Right ventricle myocardium superior (tissue), 1 donor: ENCODE results near the gene SAXO2. TPM values are rescaled to one million over a fixed set of nuclear protein-coding genes. Genes with fewer than 3 reads are reported as not detected.
"Not testable (repeated sequence)": the region's sequence is repeated elsewhere in the genome, so short reads cannot be mapped to it uniquely, and the experiment has no call there.

ENCODE experiments used
- ATAC-seq: fragments of 200-7000 bp; cut with Tn5 transposase; one replicate; pipeline ENCODE4 v1.9.1; 2020; ENCODE audit warnings: mild to moderate bottlenecking; ENCODE audit not compliant: poor library complexity
- DNase-seq: peaks from one replicate; pipeline ENCODE4 v3.0.0-alpha.2; 2020
- intact Hi-C: fragments of 100-400 bp; cut with DNase I; formaldehyde crosslinking; loops from one replicate; pipeline ENCODE4 v1.11.2; 2022
- total RNA-seq: library from RNA; stranded (reverse); fragmentation: NEBNext Ultra II Directional; extraction: Animal tissue kit (Norgen Biotek cat#: 25700); gene quantifications from one replicate; pipeline ENCODE4 v1.2.1, GENCODE V29; 2021
- donor health status: DM: no; HTN: yes; CAD: no; lungs with severe emphysema.

SAXO2 gene
- total RNA-seq, 1 donor from 2014 or later = 3.0 TPM

DNA sequence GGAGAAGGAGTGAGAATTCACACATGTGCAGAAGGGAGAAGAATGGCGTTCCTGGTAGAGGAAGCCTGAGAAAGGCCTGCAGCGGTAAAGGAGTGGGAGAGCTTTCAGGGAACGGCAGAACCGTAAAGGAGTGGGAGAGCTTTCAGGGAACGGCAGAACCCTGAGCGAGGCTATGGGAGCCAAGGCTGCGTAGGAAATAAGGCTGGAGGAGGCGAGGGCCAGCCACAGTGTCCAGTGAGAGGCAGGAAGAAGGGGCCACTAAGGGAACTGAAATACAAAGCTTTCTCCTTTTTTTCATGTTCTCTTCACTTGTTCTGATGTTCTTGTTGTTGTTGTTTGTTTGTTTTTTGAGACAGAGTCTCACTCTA, 45.1 kb downstream of the SAXO2 start:
- DNase-seq (no peak), ATAC-seq (no peak)
- intact Hi-C loops = no loop called here

DNA sequence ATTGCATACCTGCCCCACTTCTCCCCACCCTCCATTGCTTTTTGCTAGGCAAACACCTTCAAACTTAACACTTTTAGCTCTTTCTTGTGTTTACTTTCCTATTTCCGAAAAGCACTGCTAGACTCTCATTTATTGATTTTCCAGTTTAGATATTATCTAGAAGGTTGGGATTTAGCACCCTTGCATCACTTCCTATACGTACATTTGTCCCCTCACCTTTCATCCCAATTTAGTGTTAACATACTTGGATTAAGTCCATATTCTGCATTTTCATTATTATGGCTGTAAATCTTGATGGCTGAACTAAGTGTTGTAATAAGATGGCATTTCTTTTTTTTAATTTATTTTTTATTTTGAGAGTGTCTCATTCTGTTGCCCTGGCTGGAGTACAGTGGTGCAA, 47.2 kb downstream of the SAXO2 start:
- ATAC-seq = no peak
- DNase-seq = no peak
- intact Hi-C loops = no loop called here

DNA sequence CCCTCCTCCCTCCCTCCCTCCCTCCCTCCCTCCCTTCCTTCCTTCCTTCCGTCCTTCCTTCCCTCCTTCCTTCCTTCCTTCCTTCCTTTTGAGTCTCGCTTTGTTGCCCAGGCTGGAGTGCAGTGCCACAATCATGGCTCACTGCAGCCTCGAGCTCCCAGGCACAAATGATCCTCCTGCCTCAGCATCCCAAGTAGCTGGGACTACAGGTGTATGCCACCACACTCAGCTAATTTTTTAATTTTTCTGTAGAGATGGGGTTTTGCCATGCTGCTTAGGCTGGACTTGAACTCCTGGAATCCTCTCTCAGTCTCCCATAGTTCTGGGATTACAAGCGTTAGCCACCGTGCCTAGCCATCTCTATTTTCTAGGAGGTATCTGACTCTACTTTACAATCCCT, 48.7 kb downstream of the SAXO2 start:
- DNase-seq = peak; percentile 9
- ATAC-seq, intact Hi-C loops: not testable (repeated sequence)

DNA sequence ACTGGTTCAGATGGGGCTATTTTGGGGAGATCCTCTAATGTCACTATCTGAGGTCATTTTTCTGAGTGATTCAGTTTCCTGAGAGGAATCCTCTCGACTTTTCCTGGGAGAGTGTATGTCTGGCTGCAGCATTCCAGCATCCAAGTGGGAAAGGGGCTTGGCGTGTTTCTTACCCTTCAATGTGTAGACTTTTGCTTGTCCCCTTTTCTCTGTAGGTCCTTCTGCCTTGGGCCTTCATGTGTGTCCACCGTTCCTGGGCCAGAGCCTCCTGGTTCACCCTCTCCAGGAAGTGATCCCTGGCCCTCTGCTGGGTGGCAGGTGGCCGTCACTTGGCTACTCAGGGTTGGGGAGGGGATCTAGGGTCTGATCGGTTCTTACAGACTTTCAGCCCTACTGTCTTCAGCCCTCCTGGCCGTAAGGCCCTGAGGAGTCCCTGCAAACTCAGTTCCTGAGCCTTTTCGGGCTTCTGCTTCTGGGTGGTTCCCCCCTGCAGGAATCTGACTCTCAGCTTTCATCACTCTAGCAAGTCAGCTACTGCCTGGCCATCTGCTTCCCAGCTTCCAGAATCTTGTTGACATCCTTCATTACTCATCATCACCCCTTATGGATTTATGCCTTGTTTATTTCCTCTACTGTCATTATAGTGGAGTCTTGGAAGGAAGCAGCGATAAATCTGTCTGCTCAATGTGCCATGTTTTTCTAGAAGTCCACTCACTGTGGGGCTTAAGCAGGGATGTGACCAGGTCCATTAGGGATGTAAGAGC, 50.1 kb downstream of the SAXO2 start:
- intact Hi-C loops = no loop called here
- ATAC-seq (no peak), DNase-seq (peak; percentile 9)

DNA sequence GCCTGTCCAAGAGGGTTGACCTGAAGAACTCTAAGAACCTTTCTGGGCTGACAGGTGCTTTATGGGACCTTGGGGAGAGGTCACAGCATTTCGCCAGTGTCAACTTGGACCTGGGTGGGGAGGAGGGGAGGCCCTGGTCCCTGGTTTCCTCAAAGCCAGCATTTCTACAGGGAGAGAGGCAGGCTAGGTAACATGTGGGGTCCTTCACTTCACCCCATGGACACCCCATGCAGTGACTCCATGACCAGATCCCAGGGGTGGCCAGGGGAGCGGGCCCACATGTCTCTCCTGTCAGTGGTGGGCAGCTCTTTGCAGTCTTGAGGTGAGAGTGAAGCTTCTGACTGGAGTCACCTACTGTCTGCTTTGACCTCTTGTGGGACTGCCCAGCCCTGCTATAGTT, 50.8 kb downstream of the SAXO2 start:
- ATAC-seq = no peak
- intact Hi-C loops = no loop called here
- DNase-seq = no peak

DNA sequence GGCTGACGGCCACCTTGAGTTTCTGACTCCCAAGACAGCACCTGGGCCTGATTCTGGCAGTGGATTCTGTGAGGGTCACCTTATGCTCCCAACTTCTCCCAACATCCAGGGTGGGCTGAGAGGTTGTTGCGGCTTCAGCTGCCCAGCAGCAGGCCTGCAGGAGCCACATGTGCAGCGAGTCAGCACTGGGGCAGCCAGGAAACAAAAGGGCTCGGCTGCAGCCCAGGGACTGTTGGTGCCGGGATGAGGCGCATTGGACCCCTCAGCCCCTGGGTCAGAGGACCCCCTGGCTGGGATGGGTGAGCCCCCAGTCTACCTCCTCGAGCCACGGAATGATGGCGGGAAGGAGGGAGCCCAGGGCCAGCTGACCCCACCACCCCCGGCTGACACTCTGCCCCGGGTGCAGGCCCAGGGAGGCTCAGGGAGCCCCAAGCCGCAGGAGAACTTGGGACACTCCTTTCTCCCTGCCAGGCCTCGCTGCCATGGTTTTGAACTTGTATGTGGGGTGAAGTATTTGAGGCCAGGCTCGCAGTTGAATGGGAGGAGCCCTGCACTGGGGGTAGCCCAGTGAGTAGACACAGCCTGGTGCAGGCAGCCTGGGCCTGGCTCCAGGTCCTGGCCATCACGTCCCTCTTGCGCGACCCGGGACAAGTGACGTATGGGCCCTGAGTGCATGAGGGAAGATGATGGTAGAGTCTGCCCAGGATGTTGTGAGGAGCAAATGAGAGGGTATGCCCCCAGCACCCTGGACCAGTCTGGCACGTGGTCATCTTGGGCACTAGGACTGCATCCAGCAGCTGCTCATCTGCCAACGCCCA, 51.5 kb downstream of the SAXO2 start:
- intact Hi-C loops, ATAC-seq: not testable (repeated sequence)
- peak; percentile 30 for DNase-seq

DNA sequence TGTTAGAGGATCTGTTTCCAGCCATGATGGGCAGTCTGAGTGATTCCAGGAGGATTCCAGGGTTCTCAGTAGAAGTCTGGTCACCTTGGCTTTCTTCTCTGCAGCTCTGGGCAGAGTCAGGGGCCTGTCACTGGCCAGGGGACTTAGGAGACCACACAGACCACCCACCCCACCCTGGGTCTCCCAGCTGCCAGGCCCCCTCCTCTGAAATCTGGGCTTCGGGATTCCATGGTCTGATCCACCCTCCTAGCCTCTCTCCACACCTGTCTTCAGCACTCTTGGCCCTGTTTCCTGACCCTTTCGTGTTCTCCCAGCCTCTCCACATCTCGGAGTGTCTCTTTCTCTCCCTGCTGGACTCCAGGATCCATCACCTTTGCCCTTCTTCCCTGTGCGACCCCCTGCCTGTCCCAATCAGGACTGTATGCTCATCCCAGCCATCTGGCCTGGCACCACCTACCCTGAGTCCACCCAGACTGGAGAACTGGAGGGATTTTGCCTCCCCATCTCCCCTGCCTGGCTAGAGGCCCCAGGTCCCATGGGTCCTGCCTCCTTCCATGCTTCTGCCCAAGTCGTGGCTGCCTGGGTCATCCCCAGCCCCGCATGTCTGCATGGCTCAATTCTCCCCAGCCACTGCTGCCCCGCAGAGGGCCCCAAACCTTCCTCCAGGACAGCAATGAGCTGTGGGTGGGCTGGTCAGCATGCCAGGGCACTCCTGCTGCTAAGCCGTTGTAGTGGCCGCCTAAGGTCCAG, 52.3 kb downstream of the SAXO2 start:
- intact Hi-C loops = no loop called here
- peak; percentile 11 for DNase-seq
- ATAC-seq = no peak

DNA sequence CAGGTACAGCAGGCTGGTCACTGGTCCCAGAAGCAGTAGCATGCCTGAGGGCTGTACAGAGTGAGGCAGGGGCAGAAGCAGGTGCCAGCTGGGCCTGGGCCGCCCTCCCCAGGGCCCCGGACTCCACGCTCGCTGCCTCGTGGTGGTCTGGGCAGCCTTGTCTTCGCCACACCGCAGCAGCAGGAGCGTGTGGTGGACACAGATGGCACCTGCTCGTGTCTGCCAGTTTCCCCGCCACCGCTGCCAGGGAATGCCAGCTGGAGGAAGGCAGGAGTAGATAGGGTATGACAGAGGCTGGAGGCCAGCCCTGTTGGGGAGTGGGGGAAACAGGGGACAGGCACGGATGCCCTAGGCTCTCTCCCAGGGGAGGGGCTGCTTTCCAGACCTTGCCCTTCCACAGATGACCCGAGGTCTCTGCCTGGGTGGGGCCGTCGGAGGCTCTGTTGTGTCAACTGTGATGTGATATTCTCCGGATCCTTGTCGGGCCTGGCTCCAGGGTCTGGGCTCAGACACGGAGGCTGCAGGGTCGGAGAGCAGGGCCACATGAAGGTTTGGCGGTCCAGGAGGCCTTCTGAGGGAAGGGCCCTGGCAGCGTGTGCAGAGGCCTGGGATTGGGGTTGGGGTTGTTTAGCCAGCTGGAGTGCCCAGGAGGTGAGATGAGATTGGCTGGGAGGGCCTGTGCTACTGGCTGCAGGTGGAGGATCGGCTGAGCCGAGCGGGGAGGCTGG, 53.1 kb downstream of the SAXO2 start:
- peak; percentile 86 for ATAC-seq
- DNase-seq = peak; percentile 66
- intact Hi-C loops = no loop called here

DNA sequence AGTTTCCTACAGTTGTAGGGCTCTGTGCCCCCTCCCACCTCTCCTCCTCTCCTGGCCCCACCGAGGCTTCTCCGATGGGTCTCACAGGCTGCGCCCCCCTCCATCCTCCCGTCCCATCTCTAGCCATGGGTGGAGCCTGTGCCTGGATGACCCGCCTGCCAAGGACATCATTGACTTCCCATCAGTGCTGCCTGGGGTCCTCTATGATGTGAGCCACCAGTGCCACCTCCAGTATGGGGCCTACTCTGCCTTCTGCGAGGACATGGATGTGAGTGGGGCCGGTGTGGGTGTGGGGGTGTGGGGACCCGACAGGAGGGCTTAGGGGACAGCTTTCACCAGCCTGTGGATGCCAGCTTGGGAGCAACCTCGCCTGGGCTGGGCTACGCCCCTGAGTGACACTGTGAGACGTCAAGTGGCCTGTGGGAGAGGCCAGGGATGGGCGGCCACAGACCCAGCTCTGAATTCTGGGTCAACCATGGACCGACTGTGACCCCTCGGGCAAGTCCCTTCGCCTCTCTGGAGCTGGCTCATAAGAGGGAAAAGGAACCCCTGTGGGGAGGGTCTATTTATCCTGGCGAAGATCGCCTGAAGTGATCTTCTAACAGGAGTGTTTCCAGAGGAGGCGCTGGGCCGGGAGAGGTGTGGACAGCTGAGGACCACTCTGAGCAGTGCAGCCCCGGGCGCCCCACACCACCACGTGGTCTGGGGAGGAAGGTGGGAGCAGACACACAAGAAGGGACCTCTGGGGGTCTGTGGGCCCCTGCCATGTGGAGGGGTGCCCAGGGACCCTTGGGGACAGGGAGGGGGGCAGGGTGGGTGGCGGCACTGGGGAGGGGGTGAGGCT, 53.9 kb downstream of the SAXO2 start:
- ATAC-seq, intact Hi-C loops: not testable (repeated sequence)
- DNase-seq = peak; percentile 29

DNA sequence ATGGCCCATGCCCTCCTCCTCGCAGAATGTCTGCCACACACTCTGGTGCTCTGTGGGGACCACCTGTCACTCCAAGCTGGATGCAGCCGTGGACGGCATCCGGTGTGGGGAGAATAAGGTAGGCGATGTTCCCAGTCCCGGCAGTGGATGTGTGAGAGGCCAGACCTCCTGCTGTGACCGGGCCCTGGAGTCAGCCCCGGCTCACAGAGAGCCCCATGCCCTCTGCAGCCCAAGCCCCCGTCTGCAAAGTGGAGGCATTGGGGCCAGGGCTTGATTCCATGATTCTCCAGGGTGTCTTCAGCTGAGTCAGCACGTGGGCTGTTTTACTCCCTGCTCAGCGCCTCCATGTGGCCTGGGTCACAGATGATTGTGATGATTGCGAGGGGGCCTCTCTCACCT, 54.5 kb downstream of the SAXO2 start:
- DNase-seq (peak; percentile 33), ATAC-seq (no peak)
- intact Hi-C loops = no loop called here

DNA sequence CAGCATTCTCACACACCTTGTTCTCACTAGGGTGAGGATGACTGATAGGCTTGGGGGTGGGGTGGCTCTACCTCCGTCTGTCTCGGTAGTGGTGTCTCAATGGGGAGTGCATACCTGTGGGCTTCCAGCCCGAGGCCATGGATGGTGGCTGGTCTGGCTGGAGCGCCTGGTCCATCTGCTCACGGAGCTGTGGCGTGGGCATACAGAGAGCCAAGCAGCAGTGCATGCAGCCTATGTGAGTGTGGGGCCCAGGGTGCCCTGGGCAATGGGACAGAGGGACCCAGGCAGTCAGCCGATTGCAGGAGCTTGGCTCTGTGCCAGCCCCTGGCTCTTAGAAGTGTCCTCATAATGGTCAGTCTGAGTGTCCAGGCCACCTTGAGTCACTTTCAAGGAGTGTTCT, 54.9 kb downstream of the SAXO2 start:
- DNase-seq = peak; percentile 35
- ATAC-seq, intact Hi-C loops: not testable (repeated sequence)

DNA sequence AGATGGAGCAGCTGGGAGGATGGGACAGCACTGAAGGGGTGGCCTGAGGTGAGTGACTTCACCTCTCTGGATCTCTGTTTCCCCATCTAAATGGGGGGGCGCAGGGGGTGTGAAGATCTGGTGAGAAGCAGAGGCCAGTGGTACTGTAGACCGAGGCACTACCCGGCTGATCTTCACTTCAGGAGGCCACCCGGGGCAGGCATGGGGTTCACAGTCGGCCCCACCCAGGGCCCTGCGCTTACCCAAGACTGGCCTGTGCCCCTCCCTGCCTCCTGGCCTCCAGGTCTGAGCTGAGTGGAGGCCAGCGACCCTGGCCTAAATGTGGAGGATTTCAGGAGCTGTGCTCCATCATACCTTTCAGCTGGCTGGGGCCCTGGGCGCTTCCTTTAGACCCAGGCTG, 55.7 kb downstream of the SAXO2 start:
- intact Hi-C loops, ATAC-seq: not testable (repeated sequence)
- peak; percentile 24 for DNase-seq

DNA sequence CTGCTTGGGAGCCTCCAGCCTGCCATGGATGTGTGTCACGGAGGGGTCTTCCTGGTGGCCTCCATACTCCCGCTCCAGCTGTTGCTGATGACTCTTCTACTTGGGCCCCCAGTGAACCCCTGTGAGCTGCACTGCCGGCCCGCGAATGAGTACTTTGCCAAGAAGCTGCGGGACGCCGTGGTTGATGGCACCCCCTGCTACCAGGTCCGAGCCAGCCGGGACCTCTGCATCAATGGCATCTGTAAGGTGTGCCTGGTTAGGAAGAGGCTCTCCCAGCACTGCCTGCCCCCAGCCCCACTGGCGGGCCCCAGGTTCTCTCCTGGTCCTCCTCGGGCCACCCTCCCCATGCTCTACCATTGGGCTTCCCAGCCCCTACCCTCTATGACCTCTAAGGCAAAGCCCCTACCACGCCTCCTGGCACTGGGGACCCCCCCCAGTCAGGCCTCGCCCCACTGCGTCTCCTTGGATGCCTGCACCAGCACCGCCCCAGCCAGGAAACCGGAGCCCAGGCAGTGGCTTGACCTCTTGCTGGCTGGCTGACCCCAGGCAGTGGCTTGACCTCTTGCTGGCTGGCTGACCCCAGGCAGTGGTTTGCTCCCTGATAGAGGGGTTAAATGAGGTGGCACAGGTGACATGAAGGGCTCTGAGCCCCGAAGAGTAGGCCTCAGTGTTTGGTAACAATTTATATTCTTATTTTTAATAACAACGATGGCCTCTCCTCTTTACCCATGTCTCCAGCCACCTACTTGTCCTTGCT, 57.1 kb downstream of the SAXO2 start:
- ATAC-seq, intact Hi-C loops: not testable (repeated sequence)
- peak; percentile 38 for DNase-seq

DNA sequence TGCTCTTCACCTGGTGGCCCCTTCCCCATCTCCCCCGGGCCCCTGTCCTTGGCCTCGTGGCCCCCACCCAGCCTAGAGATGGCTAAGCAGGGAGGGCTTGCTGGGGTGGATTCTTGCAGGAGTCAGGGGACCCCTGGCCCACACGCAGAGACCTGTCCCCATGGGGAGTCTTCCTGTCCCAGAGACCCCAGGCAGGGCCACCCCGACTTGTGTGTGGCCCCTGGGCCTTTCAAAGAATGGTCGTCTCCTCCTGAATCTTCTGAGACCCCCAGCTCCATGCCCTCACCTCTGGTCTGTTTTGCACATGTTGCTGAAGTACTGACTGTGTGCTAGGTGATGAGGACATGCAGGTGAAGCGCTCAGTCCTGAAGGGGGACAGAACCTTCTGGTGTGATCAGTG, 58.2 kb downstream of the SAXO2 start:
- intact Hi-C loops, DNase-seq, ATAC-seq: not testable (repeated sequence)

DNA sequence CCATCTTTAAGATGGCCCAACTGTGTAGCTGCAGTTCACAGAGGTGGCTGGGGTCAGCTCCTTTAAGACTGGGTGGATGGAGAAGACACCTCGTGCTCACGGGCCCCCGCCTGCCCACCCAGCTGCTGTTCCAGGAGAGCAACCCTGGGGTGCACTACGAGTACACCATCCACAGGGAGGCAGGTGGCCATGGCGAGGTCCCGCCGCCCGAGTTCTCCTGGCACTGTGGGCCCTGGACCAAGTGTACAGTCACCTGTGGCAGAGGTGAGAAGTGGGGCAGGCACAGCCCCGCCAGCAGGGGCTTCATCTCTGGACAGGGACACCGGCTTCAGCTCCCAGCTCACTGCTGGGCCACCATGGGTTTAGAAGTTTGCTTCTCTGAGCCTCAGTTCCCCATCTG, 59.9 kb downstream of the SAXO2 start:
- ATAC-seq, DNase-seq, intact Hi-C loops: not testable (repeated sequence)

DNA sequence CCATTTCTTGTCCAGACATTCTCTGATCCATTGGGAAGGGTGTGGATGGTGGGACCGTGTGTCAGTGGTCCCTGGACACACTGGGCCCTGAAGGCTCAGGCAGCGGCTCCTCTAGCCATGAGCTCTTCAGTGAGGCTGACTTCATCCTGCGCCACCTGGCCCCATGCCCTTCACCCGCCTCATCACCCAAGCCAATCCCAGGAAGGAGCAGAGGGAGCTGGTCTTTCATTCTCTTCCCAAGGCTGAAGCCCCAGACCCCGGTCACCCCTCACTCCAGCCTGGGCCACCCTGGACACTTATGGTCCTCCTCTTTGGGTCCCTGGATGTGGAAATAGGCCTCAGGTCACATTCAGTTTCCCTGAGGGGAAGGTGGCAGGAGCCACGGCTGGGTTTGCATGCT, 62.2 kb downstream of the SAXO2 start:
- intact Hi-C loops, ATAC-seq: not testable (repeated sequence)
- peak; percentile 23 for DNase-seq

DNA sequence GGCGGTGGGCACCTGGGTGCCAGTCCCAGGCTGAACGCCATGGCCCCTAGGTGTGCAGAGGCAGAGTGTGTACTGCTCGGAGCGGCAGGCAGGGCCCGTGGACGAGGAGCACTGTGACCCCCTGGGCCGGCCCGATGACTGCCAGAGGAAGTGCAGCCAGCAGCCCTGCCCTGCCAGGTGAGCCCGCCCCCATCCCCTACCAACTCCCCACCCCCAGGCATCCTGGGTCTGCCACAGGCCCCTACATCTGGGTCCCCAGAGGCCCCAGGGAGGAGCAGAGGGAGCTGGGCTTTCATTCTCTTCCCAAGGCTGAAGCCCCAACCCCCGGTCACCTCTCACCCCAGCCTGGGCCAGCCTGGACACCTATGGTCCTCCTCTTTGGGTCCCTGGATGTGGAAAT, 63.0 kb downstream of the SAXO2 start:
- intact Hi-C loops = not testable (repeated sequence)

More for the DNA sequence above, 63.0 kb downstream of the SAXO2 start:
- not testable (repeated sequence) for ATAC-seq
- peak; percentile 13 for DNase-seq
